ENCODE data around the gene C4BPB. TPM values are rescaled to one million over a fixed set of nuclear protein-coding genes. Genes with fewer than 3 reads are reported as not detected.

Gene C4BPB
- total and polyA plus RNA-seq, 2 of the 8 experiments (the other 6 are each of a cell fraction or from before 2014, with no cell fraction given), result not detected

GRCh38 chr1:207089627-207090355, 1.1 kb downstream of the C4BPB start:
- no peak overlapping the region for H3K4me2 ChIP-seq (ENCODE audit: insufficient read depth in 1 of 2, low read depth in 2 of 2, low read length in 2 of 2)
- CTCF ChIA-PET (ENCODE audit: partially characterized antibody), result interaction anchor here (0.9 to 1.7 kb wide), 3 partner anchors 11 to 312 kb away, joined by 3 read pairs; no protein-coding TSS in a partner anchor
- FAIRE-seq (no peak), DNase-seq (ENCODE audit: low read depth in 1 of 2, low spot score in 2 of 2) (no peak)
- H3K18ac ChIP-seq (ENCODE audit: extremely low read depth, low read length), result no peak overlapping the region
- no peak overlapping the region for H3K56ac ChIP-seq (replicated peaks; ENCODE audit: insufficient read length, low read depth, low read length)
- 93% methylated on average over 17 of the region's 17 CpGs; no CpG with 5 or more reads in 1 of the 2 experiments for WGBS, 2 experiments (ENCODE audit: extremely low coverage in 1 of 2, insufficient coverage in 1 of 2, insufficient read length in 1 of 2, insufficient replicate concordance in 2 of 2, low coverage in 1 of 2, low lambda C conversion rate in 2 of 2, missing lambda C conversion rate in 1 of 2)
- no peak overlapping the region for H3K23ac ChIP-seq (ENCODE audit: insufficient read length)
- H3K36me3 ChIP-seq (ENCODE audit: control insufficient read depth in 2 of 4, insufficient read depth in 4 of 4, low read length in 3 of 4), result no peaks in the 10 kb centered on the region; a peak in 1 of 8 replicates
- no peak overlapping the region for H2BK5ac ChIP-seq (ENCODE audit: low read depth, low read length)
- H3K9me3 ChIP-seq (ENCODE audit: insufficient read depth in 2 of 2, low read depth in 1 of 2, low read length in 1 of 2), result no peaks in the 10 kb centered on the region
- no peaks in the 10 kb centered on the region for H4K20me1 ChIP-seq (replicated peaks in 1 of 2; ENCODE audit: control insufficient read depth in 1 of 2, insufficient read depth in 2 of 2, low read length in 2 of 2)
- H3K27me3 ChIP-seq (replicated peaks in 1 of 4; ENCODE audit: control insufficient read depth in 3 of 4, extremely low read depth in 1 of 4, insufficient read depth in 3 of 4, low read length in 3 of 4), result no peaks in the 10 kb centered on the region
- H3K4me1 ChIP-seq (replicated peaks in 1 of 4; ENCODE audit: control insufficient read depth in 3 of 4, insufficient read depth in 4 of 4, low read length in 3 of 4), result peaks cover 0 to 2% (median 0%) of the 10 kb centered on the region in 4 experiments; a peak in 2 of 7 replicates
- no peak overlapping the region for H2BK15ac ChIP-seq (ENCODE audit: low read length)
- H2AK5ac ChIP-seq (ENCODE audit: low read depth, low read length), result no peak overlapping the region
- no peaks in the 10 kb centered on the region for H3K23me2 ChIP-seq (ENCODE audit: low read depth, low read length)
- H3K14ac ChIP-seq (ENCODE audit: insufficient read length), result no peak overlapping the region
- no peak overlapping the region for H3K27ac ChIP-seq (ENCODE audit: low read depth, low read length)
- no peaks in the 10 kb centered on the region for H3K79me1 ChIP-seq (ENCODE audit: low read depth, low read length)
- H2BK12ac ChIP-seq (ENCODE audit: low read depth, low read length), result no peak overlapping the region
- no peak overlapping the region for H4K8ac ChIP-seq (ENCODE audit: extremely low read depth, insufficient read depth, low read length)
- H3K4ac ChIP-seq (replicated peaks; ENCODE audit: insufficient read length, low read depth, low read length), result no peak overlapping the region
- no peak overlapping the region for H4K91ac ChIP-seq (replicated peaks; ENCODE audit: insufficient read length, low read length)
- no peak overlapping the region for H2AFZ ChIP-seq (ENCODE audit: low read length)
- H2BK120ac ChIP-seq (replicated peaks; ENCODE audit: low read depth, low read length), result no peak overlapping the region
- H2BK20ac ChIP-seq (ENCODE audit: low read length), result no peak overlapping the region
- no peak for TF ChIP-seq RBBP5 (IDR thresholded peaks at IDR 0.05; ENCODE audit: borderline replicate concordance, low read depth, low read length)
- POLR2A ChIA-PET (ENCODE audit: partially characterized antibody), result no interaction called here
- H4K5ac ChIP-seq (ENCODE audit: insufficient read length, low read depth, low read length), result no peak overlapping the region
- no peak overlapping the region for H3K9ac ChIP-seq (replicated peaks in 1 of 4; ENCODE audit: extremely low read depth in 1 of 4, low read depth in 3 of 4, low read length in 3 of 4)
- H3K4me3 ChIP-seq (ENCODE audit: extremely low read depth in 1 of 4, insufficient read depth in 2 of 4, low read depth in 3 of 4, low read length in 4 of 4), result no peak overlapping the region
- H3K79me2 ChIP-seq (ENCODE audit: control insufficient read depth in 1 of 2, insufficient read depth in 2 of 2, low read length in 2 of 2), result no peaks in the 10 kb centered on the region

Measured in H1 (cell line).